Rectal smooth muscle tissue (tissue), 1 donor: ENCODE data around the gene NT5DC2.
A peak's percentile ranks its signal among the peaks of the same experiment; 100 is the strongest.

Experiments
- H3K27ac ChIP-seq: one replicate; pipeline ENCODE4 v1.7.0; 2013; ENCODE audit warnings: low read depth, low read length, inconsistent platforms
- H3K27me3 ChIP-seq: one replicate; pipeline ENCODE4 v1.7.0; 2013; ENCODE audit warnings: low read length; ENCODE audit not compliant: control insufficient read depth, insufficient read depth
- H3K36me3 ChIP-seq: one replicate; pipeline ENCODE4 v1.7.0; 2013; ENCODE audit warnings: low read length; ENCODE audit not compliant: control insufficient read depth, insufficient read depth
- H3K4me1 ChIP-seq: one replicate; pipeline ENCODE4 v1.7.0; 2013; ENCODE audit warnings: low read length; ENCODE audit not compliant: control insufficient read depth, insufficient read depth
- H3K4me3 ChIP-seq: one replicate; pipeline ENCODE4 v1.7.0; 2013; ENCODE audit warnings: low read length
- H3K9ac ChIP-seq: one replicate; pipeline ENCODE4 v1.7.0; 2013; ENCODE audit warnings: low read length

The NT5DC2 gene

GRCh38 chr3:52535411-52536111 is 1.9 kb upstream of the NT5DC2 start:
- Histone ChIP-seq H3K27ac (peak overlapping the region; percentile 1), H3K27me3 (no peaks in the 10 kb centered on the region)

GRCh38 chr3:52534281-52535183 is 875 bp upstream of the NT5DC2 start:
- no peaks in the 10 kb centered on the region for H3K27me3 ChIP-seq
- peak overlapping the region; percentile 67 for H3K27ac ChIP-seq
- peaks cover 16% of the 10 kb centered on the region for H3K4me1 ChIP-seq
- H3K36me3 ChIP-seq: no peaks in the 10 kb centered on the region
- no peak overlapping the region for H3K9ac ChIP-seq
- peak overlapping the region; percentile 69 for H3K4me3 ChIP-seq

More at GRCh38 chr3:52535411-52536111, 1.9 kb upstream of the NT5DC2 start:
- Histone ChIP-seq H3K4me1 (peaks cover 16% of the 10 kb centered on the region), H3K9ac (no peak overlapping the region), H3K36me3 (no peaks in the 10 kb centered on the region), H3K4me3 (peak overlapping the region; percentile 29)

- peaks cover 11% of the 10 kb centered on the region for H3K4me1 ChIP-seq
- peak overlapping the region; percentile 23 for H3K4me3 ChIP-seq
- no peak overlapping the region for H3K9ac ChIP-seq
- H3K36me3 ChIP-seq: no peaks in the 10 kb centered on the region
- no peak overlapping the region for H3K27ac ChIP-seq
- no peaks in the 10 kb centered on the region for H3K27me3 ChIP-seq
Measured at GRCh38 chr3:52532838-52533622, 627 bp downstream of the NT5DC2 start.

- H3K27ac ChIP-seq: no peak overlapping the region
Measured at GRCh38 chr3:52532517-52532837, 1.2 kb downstream of the NT5DC2 start.

GRCh38 chr3:52531860-52532516 is 1.7 kb downstream of the NT5DC2 start:
- Histone ChIP-seq H3K4me3 (no peak overlapping the region), H3K27ac (no peak overlapping the region)

More at GRCh38 chr3:52532517-52532837, 1.2 kb downstream of the NT5DC2 start:
- Histone ChIP-seq H3K27me3 (no peaks in the 10 kb centered on the region), H3K36me3 (no peaks in the 10 kb centered on the region), H3K4me3 (peak overlapping the region; percentile 23), H3K4me1 (peaks cover 6% of the 10 kb centered on the region), H3K9ac (no peak overlapping the region)

GRCh38 chr3:52530918-52531826 is 2.5 kb downstream of the NT5DC2 start:
- H3K4me3 ChIP-seq: no peak overlapping the region
- peaks cover 2% of the 10 kb centered on the region for H3K36me3 ChIP-seq
- H3K27ac ChIP-seq: no peak overlapping the region
- peaks cover 2% of the 10 kb centered on the region for H3K4me1 ChIP-seq
- H3K9ac ChIP-seq: no peak overlapping the region
- no peaks in the 10 kb centered on the region for H3K27me3 ChIP-seq

More at GRCh38 chr3:52531860-52532516, 1.7 kb downstream of the NT5DC2 start:
- peaks cover 2% of the 10 kb centered on the region for H3K4me1 ChIP-seq
- no peak overlapping the region for H3K9ac ChIP-seq
- H3K27me3 ChIP-seq: no peaks in the 10 kb centered on the region
- peaks cover under 1% of the 10 kb centered on the region for H3K36me3 ChIP-seq

- H3K27ac ChIP-seq: no peak overlapping the region
- peaks cover 2% of the 10 kb centered on the region for H3K36me3 ChIP-seq
- H3K27me3 ChIP-seq: no peaks in the 10 kb centered on the region
- H3K9ac ChIP-seq: no peak overlapping the region
- H3K4me3 ChIP-seq: no peak overlapping the region
- no peaks in the 10 kb centered on the region for H3K4me1 ChIP-seq
Measured at GRCh38 chr3:52529376-52530333, 4.0 kb downstream of the NT5DC2 start.

GRCh38 chr3:52528586-52529375 is 4.9 kb downstream of the NT5DC2 start:
- no peak overlapping the region for H3K27ac ChIP-seq
- peaks cover 2% of the 10 kb centered on the region for H3K36me3 ChIP-seq
- no peaks in the 10 kb centered on the region for H3K27me3 ChIP-seq
- H3K9ac ChIP-seq: no peak overlapping the region
- H3K4me1 ChIP-seq: no peaks in the 10 kb centered on the region
- H3K4me3 ChIP-seq: no peak overlapping the region

- H3K36me3 ChIP-seq: peaks cover 2% of the 10 kb centered on the region
- H3K4me3 ChIP-seq: no peak overlapping the region
- H3K4me1 ChIP-seq: no peaks in the 10 kb centered on the region
- H3K9ac ChIP-seq: no peak overlapping the region
- no peaks in the 10 kb centered on the region for H3K27me3 ChIP-seq
- no peak overlapping the region for H3K27ac ChIP-seq
Measured at GRCh38 chr3:52527732-52528585, 5.7 kb downstream of the NT5DC2 start.
